Thyroid gland (tissue), 4 donors: Measurements from ENCODE around the gene LHB.

Experiments used
- POLR2A ChIP-seq, 2 donors: fragments of 450-650 bp; IDR thresholded peaks; one replicate each; pipeline ENCODE4 v1.6.1; 2017; ENCODE audit warnings: antibody characterized with exemption in 2 of 2, mild to moderate bottlenecking in 2 of 2, moderate library complexity in 1 of 2
- TF ChIP-seq, protein P1 (sequence below), 6 experiments: fragments of 200-600 bp in 3 of 6; fragments of 450-650 bp in 3 of 6; sonication (generic) in 3 of 6; IDR thresholded peaks; one replicate each; pipeline ENCODE4 v1.5.1; 2016 to 2019; ENCODE audit warnings: antibody characterized with exemption in 6 of 6, mild to moderate bottlenecking in 2 of 6, inconsistent platforms in 1 of 6, moderate library complexity in 1 of 6

- TF ChIP-seq, protein P1, sequence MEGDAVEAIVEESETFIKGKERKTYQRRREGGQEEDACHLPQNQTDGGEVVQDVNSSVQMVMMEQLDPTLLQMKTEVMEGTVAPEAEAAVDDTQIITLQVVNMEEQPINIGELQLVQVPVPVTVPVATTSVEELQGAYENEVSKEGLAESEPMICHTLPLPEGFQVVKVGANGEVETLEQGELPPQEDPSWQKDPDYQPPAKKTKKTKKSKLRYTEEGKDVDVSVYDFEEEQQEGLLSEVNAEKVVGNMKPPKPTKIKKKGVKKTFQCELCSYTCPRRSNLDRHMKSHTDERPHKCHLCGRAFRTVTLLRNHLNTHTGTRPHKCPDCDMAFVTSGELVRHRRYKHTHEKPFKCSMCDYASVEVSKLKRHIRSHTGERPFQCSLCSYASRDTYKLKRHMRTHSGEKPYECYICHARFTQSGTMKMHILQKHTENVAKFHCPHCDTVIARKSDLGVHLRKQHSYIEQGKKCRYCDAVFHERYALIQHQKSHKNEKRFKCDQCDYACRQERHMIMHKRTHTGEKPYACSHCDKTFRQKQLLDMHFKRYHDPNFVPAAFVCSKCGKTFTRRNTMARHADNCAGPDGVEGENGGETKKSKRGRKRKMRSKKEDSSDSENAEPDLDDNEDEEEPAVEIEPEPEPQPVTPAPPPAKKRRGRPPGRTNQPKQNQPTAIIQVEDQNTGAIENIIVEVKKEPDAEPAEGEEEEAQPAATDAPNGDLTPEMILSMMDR (IDR thresholded peaks at IDR 0.05), result no peak
- no peak for TF ChIP-seq POLR2A (IDR thresholded peaks at IDR 0.05)
These were observed 29.6 kb downstream of the LHB start for GRCh38 chr19:48987323-48987722.
